H1 (cell line): Measurements from ENCODE around the gene NSUN4. TPM values are rescaled to one million over a fixed set of nuclear protein-coding genes. Genes with fewer than 3 reads are reported as not detected.
"Not testable (repeated sequence)": the region's sequence is repeated elsewhere in the genome, so short reads cannot be mapped to it uniquely, and the experiment has no call there.

Experiments used
- CTCF ChIA-PET: fragments of 300-600 bp; sonication (Branson Sonifier 250); formaldehyde crosslinking; loops from one replicate; lab custom pipeline; 2021; ENCODE audit not compliant: partially characterized antibody; lab: Charles Lee
- POLR2A ChIA-PET: fragments of 300-600 bp; sonication (Branson Sonifier 250); formaldehyde crosslinking; loops from one replicate; lab custom pipeline; 2021; ENCODE audit warnings: inconsistent platforms; ENCODE audit not compliant: partially characterized antibody; lab: Charles Lee
- DNase-seq, 2 experiments: peaks; one replicate each; pipeline versions ENCODE4 v3.0.0 to v3.0.0-alpha.2; 2010 to 2022; ENCODE audit warnings: low spot score in 2 of 2, low read depth in 1 of 2, mixed read lengths in 1 of 2
- FAIRE-seq: peaks from 2 replicates; lab custom pipeline; 2011; peaks lifted over from hg19 to GRCh38; lab: Jason Lieb, UNC
- H2AFZ ChIP-seq: 2 replicates; pipeline ENCODE4 v1.8.1; 2012; ENCODE audit warnings: low read length, inconsistent platforms
- H2AK5ac ChIP-seq: 2 replicates; pipeline ENCODE4 v1.6.1; 2013; ENCODE audit warnings: low read depth, low read length
- H2BK120ac ChIP-seq: replicated peaks from 2 replicates; pipeline ENCODE3; 2013; ENCODE audit warnings: low read depth, low read length, inconsistent platforms
- H2BK12ac ChIP-seq: 2 replicates; pipeline ENCODE4 v1.6.1; 2013; ENCODE audit warnings: low read depth, low read length
- H2BK15ac ChIP-seq: 2 replicates; pipeline ENCODE4 v1.6.1; 2013; ENCODE audit warnings: low read length
- H2BK20ac ChIP-seq: 2 replicates; pipeline ENCODE4 v1.6.1; 2013; ENCODE audit warnings: low read length
- H2BK5ac ChIP-seq: 2 replicates; pipeline ENCODE4 v1.6.1; 2013; ENCODE audit warnings: low read depth, low read length
- H3K14ac ChIP-seq: 2 replicates; pipeline ENCODE4 v1.6.1; 2013; ENCODE audit warnings: inconsistent platforms; ENCODE audit not compliant: insufficient read length
- H3K18ac ChIP-seq: 2 replicates; pipeline ENCODE4 v1.6.1; 2013; ENCODE audit warnings: low read length; ENCODE audit errors: extremely low read depth
- H3K23ac ChIP-seq: 2 replicates; pipeline ENCODE4 v1.6.1; 2013; ENCODE audit warnings: inconsistent platforms; ENCODE audit not compliant: insufficient read length
- H3K23me2 ChIP-seq: 2 replicates; pipeline ENCODE4 v1.6.1; 2013; ENCODE audit warnings: low read depth, low read length
- H3K27ac ChIP-seq: 2 replicates; pipeline ENCODE4 v1.6.1; 2011; ENCODE audit warnings: low read depth, low read length, inconsistent platforms
- H3K27me3 ChIP-seq, 4 experiments: replicated peaks in 1 of 4; 1 replicate in 1 of 4; 2 replicates in 3 of 4; pipeline versions ENCODE4 v1.6.1 to v1.8.1; 2011 to 2013; ENCODE audit warnings: low read length in 3 of 4, mild to moderate bottlenecking in 3 of 4, inconsistent platforms in 2 of 4, mixed read lengths in 2 of 4, moderate library complexity in 1 of 4; ENCODE audit not compliant: control insufficient read depth in 3 of 4, insufficient read depth in 3 of 4; ENCODE audit errors: extremely low read depth in 1 of 4
- H3K36me3 ChIP-seq, 4 experiments: 2 replicates each; pipeline versions ENCODE4 v1.6.1 to v1.8.1; 2011 to 2013; ENCODE audit warnings: mild to moderate bottlenecking in 4 of 4, low read length in 3 of 4, moderate library complexity in 2 of 4, control low read depth in 1 of 4, inconsistent platforms in 1 of 4; ENCODE audit not compliant: insufficient read depth in 4 of 4, control insufficient read depth in 2 of 4
- H3K4ac ChIP-seq: replicated peaks from 2 replicates; pipeline ENCODE3; 2013; ENCODE audit warnings: low read length, low read depth, mixed read lengths, inconsistent platforms; ENCODE audit not compliant: insufficient read length
- H3K4me1 ChIP-seq, 4 experiments: replicated peaks in 1 of 4; 1 replicate in 1 of 4; 2 replicates in 3 of 4; pipeline versions ENCODE4 v1.6.1 to v1.8.1; 2011 to 2013; ENCODE audit warnings: low read length in 3 of 4, inconsistent platforms in 2 of 4, mixed read lengths in 1 of 4; ENCODE audit not compliant: insufficient read depth in 4 of 4, control insufficient read depth in 3 of 4
- H3K4me2 ChIP-seq, 2 experiments: 2 replicates each; pipeline versions ENCODE4 v1.6.1 to v1.8.1; 2011 to 2013; ENCODE audit warnings: low read depth in 2 of 2, low read length in 2 of 2, control low read depth in 1 of 2, inconsistent platforms in 1 of 2, mild to moderate bottlenecking in 1 of 2; ENCODE audit not compliant: insufficient read depth in 1 of 2
- H3K4me3 ChIP-seq, 4 experiments: fragments of 200-600, 300-600 bp in 1 of 4; sonication (generic), shearing (Covaris generic), sonication (Bioruptor Twin) in 1 of 4; 2 replicates each; pipeline versions ENCODE4 v1.5.1 to v1.8.1; 2011 to 2016; ENCODE audit warnings: low read length in 4 of 4, low read depth in 3 of 4, control low read depth in 2 of 4, inconsistent platforms in 2 of 4, mild to moderate bottlenecking in 2 of 4, mixed read lengths in 1 of 4, moderate library complexity in 1 of 4; ENCODE audit not compliant: insufficient read depth in 2 of 4; ENCODE audit errors: extremely low read depth in 1 of 4
- H3K56ac ChIP-seq: replicated peaks from 2 replicates; pipeline ENCODE3; 2013; ENCODE audit warnings: low read depth, mild to moderate bottlenecking, mixed read lengths, low read length, inconsistent platforms; ENCODE audit not compliant: insufficient read length
- H3K79me1 ChIP-seq: 2 replicates; pipeline ENCODE4 v1.6.1; 2013; ENCODE audit warnings: low read depth, low read length, control low read depth
- H3K79me2 ChIP-seq, 2 experiments: 2 replicates each; pipeline versions ENCODE4 v1.6.1 to v1.8.1; 2012 to 2013; ENCODE audit warnings: low read length in 2 of 2, mild to moderate bottlenecking in 2 of 2, inconsistent platforms in 1 of 2; ENCODE audit not compliant: insufficient read depth in 2 of 2, control insufficient read depth in 1 of 2
- H3K9ac ChIP-seq, 4 experiments: replicated peaks in 1 of 4; 1 replicate in 1 of 4; 2 replicates in 3 of 4; pipeline versions ENCODE4 v1.6.1 to v1.8.1; 2011 to 2013; ENCODE audit warnings: low read depth in 3 of 4, low read length in 3 of 4, control low read depth in 2 of 4, mild to moderate bottlenecking in 2 of 4, moderate library complexity in 2 of 4, inconsistent platforms in 1 of 4; ENCODE audit errors: extremely low read depth in 1 of 4
- H3K9me3 ChIP-seq, 2 experiments: 2 replicates each; pipeline versions ENCODE4 v1.6.1 to v1.8.1; 2012 to 2013; ENCODE audit warnings: mild to moderate bottlenecking in 2 of 2, moderate library complexity in 2 of 2, control low read depth in 1 of 2, inconsistent platforms in 1 of 2, low read depth in 1 of 2, low read length in 1 of 2, mixed read lengths in 1 of 2; ENCODE audit not compliant: insufficient read depth in 2 of 2
- H4K20me1 ChIP-seq, 2 experiments: replicated peaks in 1 of 2; 2 replicates each; pipeline versions ENCODE3 to v1.8.1; 2011 to 2013; ENCODE audit warnings: inconsistent platforms in 2 of 2, low read length in 2 of 2, mild to moderate bottlenecking in 1 of 2; ENCODE audit not compliant: insufficient read depth in 2 of 2, control insufficient read depth in 1 of 2
- H4K5ac ChIP-seq: 2 replicates; pipeline ENCODE4 v1.6.1; 2013; ENCODE audit warnings: low read length, low read depth, mixed read lengths, inconsistent platforms; ENCODE audit not compliant: insufficient read length
- H4K8ac ChIP-seq: 2 replicates; pipeline ENCODE4 v1.8.0; 2013; ENCODE audit warnings: mild to moderate bottlenecking, moderate library complexity, low read length, inconsistent platforms; ENCODE audit not compliant: insufficient read depth; ENCODE audit errors: extremely low read depth
- H4K91ac ChIP-seq: replicated peaks from 2 replicates; pipeline ENCODE3; 2013; ENCODE audit warnings: low read length, mixed read lengths, inconsistent platforms; ENCODE audit not compliant: insufficient read length
- WGBS, 2 experiments: shearing (Covaris generic) in 1 of 2; methylation state at CpG; one replicate each; pipeline versions ENCODE4 v1.1.6 to v1.1.7; 2013 to 2015; ENCODE audit warnings: low lambda C conversion rate in 2 of 2, mixed read lengths in 2 of 2, inconsistent platforms in 1 of 2, low coverage in 1 of 2, missing lambda C conversion rate in 1 of 2; ENCODE audit not compliant: insufficient replicate concordance in 2 of 2, insufficient coverage in 1 of 2, insufficient read length in 1 of 2; ENCODE audit errors: extremely low coverage in 1 of 2, missing lambda C conversion rate in 1 of 2; 5-methylcytosine and 5-hydroxymethylcytosine counted together
- polyA plus RNA-seq, 7 experiments: library from polyadenylated mRNA; depleted of rRNA in 3 of 7; stranded (reverse) in 5 of 7; unstranded in 2 of 7; fragments of >200 nt in 5 of 7; fragments of 200-250 nt in 2 of 7; gene quantifications; 1 replicate in 5 of 7; 2 replicates in 1 of 7; 4 replicates in 1 of 7; pipeline versions ENCODE4 v1.2.1 to v1.2.3, GENCODE V29; 2011 to 2013; ENCODE audit warnings: missing spikeins in 2 of 7, mixed read lengths in 2 of 7
- total RNA-seq: library from RNA; stranded (reverse); fragmentation: NEBNext Ultra II Directional; extraction: Animal tissue kit (Norgen Biotek cat#: 25700); gene quantifications from 2 replicates; pipeline ENCODE4 v1.2.1, GENCODE V29; 2021

The NSUN4 gene
- total and polyA plus RNA-seq, 2 of the 8 experiments (the other 6 are each of a cell fraction or from before 2014, with no cell fraction given): 9.7 to 15.7 TPM

DNA sequence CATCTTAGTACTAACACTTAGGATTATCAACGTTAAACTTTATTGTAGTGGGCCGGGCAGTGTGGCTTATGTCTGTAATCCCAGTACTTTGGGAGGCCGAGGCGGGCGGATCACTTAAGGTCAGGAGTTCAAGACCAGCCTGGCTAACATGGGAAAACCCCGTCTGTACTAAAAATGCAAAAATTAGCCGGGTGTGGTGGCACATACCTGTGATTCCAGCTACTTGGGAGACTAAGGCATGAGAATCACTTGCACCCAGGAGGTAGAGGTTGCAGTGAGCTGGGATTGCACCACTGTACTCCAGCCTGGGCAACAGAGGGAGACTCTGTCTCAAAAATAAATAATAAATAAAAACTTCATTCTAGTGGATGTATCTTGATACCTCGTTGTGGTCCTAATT lies 25.2 kb downstream of the NSUN4 start:
- not testable (repeated sequence) for H3K79me1 ChIP-seq, FAIRE-seq, H3K56ac ChIP-seq, H3K14ac ChIP-seq, H3K23me2 ChIP-seq, H2AK5ac ChIP-seq, H3K4me3 ChIP-seq, H2BK12ac ChIP-seq, H2BK15ac ChIP-seq, H3K79me2 ChIP-seq, H3K27ac ChIP-seq, H3K4me1 ChIP-seq, H3K4me2 ChIP-seq, H2BK120ac ChIP-seq, H2BK20ac ChIP-seq, DNase-seq, H3K18ac ChIP-seq, H4K91ac ChIP-seq, H4K8ac ChIP-seq, H4K5ac ChIP-seq, H3K9ac ChIP-seq, H2AFZ ChIP-seq, H3K4ac ChIP-seq, H3K27me3 ChIP-seq, H2BK5ac ChIP-seq, H3K9me3 ChIP-seq, H3K23ac ChIP-seq, H4K20me1 ChIP-seq
- peaks cover 6 to 45% (median 19%) of the 10 kb centered on the region in 4 experiments for H3K36me3 ChIP-seq
- CTCF ChIA-PET: interaction anchor here (0.7 to 2.1 kb wide), 3 partner anchors 10 to 334 kb away, joined by 3 to 4 read pairs (median 3); no protein-coding TSS in a partner anchor
- WGBS, 2 experiments: 96% methylated on average over 8 of the region's 8 CpGs; no CpG with 5 or more reads in 1 of the 2 experiments
- POLR2A ChIA-PET: interaction anchor here (1.1 kb wide), 1 partner anchor 11 kb away, joined by 3 read pairs; no protein-coding TSS in a partner anchor
